HG02870 (cell line): ENCODE results near the gene TLE1.
"Not testable (repeated sequence)": the region's sequence is repeated elsewhere in the genome, so short reads cannot be mapped to it uniquely, and the experiment has no call there.

Source experiments
- ATAC-seq: cut with Tn5 transposase; IDR thresholded peaks from one replicate; pipeline ENCODE4 v1.9.1; 2021; ENCODE audit warnings: mild to moderate bottlenecking, moderate library complexity; ENCODE audit not compliant: unreplicated experiment

The TLE1 gene

GRCh38 chr9:81602887-81603680 is 86.3 kb downstream of the TLE1 start:
- no peak for ATAC-seq

GRCh38 chr9:81601639-81602623 is 87.4 kb downstream of the TLE1 start:
- no peak for ATAC-seq

- no peak for ATAC-seq
Observed at GRCh38 chr9:81600631-81601030, 88.7 kb downstream of the TLE1 start.

GRCh38 chr9:81599837-81600236 is 89.5 kb downstream of the TLE1 start:
- ATAC-seq: no peak

GRCh38 chr9:81598811-81599210 is 90.5 kb downstream of the TLE1 start:
- ATAC-seq: no peak

GRCh38 chr9:81598123-81598497 is 91.2 kb downstream of the TLE1 start:
- no peak for ATAC-seq

GRCh38 chr9:81597419-81598122 is 91.8 kb downstream of the TLE1 start:
- no peak for ATAC-seq

- no peak for ATAC-seq
Observed at GRCh38 chr9:81596679-81597418, 92.5 kb downstream of the TLE1 start.

- ATAC-seq: no peak
Observed at GRCh38 chr9:81595887-81596543, 93.3 kb downstream of the TLE1 start.

- ATAC-seq: not testable (repeated sequence)
Observed at GRCh38 chr9:81595293-81595692, 94.1 kb downstream of the TLE1 start.

- no peak for ATAC-seq
Observed at GRCh38 chr9:81594415-81594814, 94.9 kb downstream of the TLE1 start.

GRCh38 chr9:81592887-81593266 is 96.5 kb downstream of the TLE1 start:
- no peak for ATAC-seq

GRCh38 chr9:81591791-81592190 is 97.6 kb downstream of the TLE1 start:
- ATAC-seq: no peak

- ATAC-seq: no peak
Observed at GRCh38 chr9:81590688-81591087, 98.7 kb downstream of the TLE1 start.

GRCh38 chr9:81589819-81590218 is 99.5 kb downstream of the TLE1 start:
- no peak for ATAC-seq

- no peak for ATAC-seq
Observed at GRCh38 chr9:81589392-81589791, 100.0 kb downstream of the TLE1 start.

GRCh38 chr9:81588148-81588871 is 101.0 kb downstream of the TLE1 start:
- no peak for ATAC-seq

GRCh38 chr9:81586786-81587185 is 102.6 kb downstream of the TLE1 start:
- ATAC-seq: no peak

GRCh38 chr9:81585191-81585763 is 104.1 kb downstream of the TLE1 start:
- ATAC-seq: no peak
